ENCODE data around the gene SPDEF. TPM values are rescaled to one million over a fixed set of nuclear protein-coding genes. Genes with fewer than 3 reads are reported as not detected.

The SPDEF gene
- total and polyA plus RNA-seq, 8 donors, result 0.93 to 6.0 (median 1.8) TPM

DNA sequence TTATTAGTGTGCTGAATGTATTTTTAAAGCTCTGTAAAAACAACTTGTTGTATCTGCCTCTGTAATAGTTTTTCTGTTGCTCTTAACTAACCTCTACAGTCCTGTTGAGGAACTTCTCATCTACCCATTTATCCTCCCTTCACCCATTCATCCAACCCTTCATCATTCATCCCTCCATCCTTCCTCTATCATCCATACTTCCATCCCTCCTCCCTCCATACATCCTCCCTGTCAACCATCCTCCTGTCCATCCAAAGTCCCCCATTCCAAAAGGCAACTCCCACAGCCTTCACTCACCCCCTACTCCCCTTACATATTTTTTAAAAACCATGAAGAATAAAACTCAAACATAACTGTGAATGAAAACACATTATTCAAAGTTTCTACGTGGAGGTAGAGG is 40.7 kb upstream of the SPDEF start:
- H3K27me3 ChIP-seq, result no peaks in the 10 kb centered on the region
- no peak for ATAC-seq
- intact Hi-C loops (cut with DNase I), result no loop called here
- DNase-seq, result no peak
- no peak overlapping the region for H3K27ac ChIP-seq
- TF ChIP-seq, protein P1, sequence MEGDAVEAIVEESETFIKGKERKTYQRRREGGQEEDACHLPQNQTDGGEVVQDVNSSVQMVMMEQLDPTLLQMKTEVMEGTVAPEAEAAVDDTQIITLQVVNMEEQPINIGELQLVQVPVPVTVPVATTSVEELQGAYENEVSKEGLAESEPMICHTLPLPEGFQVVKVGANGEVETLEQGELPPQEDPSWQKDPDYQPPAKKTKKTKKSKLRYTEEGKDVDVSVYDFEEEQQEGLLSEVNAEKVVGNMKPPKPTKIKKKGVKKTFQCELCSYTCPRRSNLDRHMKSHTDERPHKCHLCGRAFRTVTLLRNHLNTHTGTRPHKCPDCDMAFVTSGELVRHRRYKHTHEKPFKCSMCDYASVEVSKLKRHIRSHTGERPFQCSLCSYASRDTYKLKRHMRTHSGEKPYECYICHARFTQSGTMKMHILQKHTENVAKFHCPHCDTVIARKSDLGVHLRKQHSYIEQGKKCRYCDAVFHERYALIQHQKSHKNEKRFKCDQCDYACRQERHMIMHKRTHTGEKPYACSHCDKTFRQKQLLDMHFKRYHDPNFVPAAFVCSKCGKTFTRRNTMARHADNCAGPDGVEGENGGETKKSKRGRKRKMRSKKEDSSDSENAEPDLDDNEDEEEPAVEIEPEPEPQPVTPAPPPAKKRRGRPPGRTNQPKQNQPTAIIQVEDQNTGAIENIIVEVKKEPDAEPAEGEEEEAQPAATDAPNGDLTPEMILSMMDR (IDR thresholded peaks at IDR 0.05), result no peak
- H3K4me3 ChIP-seq, result no peak overlapping the region
- peaks cover 10 to 16% of the 10 kb centered on the region in 2 donors for H3K4me1 ChIP-seq
- no peaks in the 10 kb centered on the region for H3K36me3 ChIP-seq
- H3K9me3 ChIP-seq, result no peaks in the 10 kb centered on the region

DNA sequence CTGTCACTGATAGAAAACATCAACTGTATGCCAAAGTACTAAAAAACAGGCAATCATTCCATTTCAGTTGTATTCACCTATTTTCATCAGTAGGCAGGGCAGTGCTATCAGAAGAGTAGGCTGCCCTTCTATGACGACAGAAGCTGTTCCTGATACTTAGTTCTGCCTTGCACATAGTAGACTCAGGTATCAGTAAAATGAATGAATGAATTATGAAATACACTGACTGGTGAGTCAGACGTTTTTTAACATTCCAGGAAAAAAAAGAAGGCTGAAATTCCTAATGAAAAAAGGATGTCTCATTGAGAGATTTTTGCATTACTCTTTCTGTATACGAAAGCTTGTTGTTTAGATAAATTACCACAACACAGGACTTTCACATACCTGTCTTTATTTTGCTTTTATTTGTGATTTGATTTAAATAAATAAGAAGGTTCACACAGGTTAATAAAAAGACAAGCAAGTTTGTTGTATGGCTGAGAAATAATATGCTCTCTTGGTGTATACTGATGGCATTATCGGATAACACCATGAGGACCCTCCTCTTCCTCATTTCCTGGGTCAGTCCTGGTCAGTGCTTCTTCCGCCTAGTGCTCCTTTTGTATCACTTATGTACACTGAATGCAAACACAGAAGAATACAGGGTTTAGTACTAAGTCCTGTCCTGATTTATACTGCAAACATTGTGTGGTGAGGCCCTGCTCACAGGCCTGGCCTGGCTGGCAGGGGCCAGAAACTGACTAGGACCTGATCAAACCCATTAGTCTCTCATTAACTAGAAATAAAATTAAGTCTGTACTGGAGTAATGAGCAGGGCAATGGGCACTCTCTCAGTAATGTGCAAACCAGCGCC is 39.4 kb upstream of the SPDEF start:
- ATAC-seq (no peak), DNase-seq (no peak)
- Histone ChIP-seq H3K36me3 (no peaks in the 10 kb centered on the region), H3K4me3 (no peak overlapping the region), H3K27ac (no peak overlapping the region), H3K4me1 (peaks cover 10 to 18% of the 10 kb centered on the region in 2 donors), H3K27me3 (no peaks in the 10 kb centered on the region), H3K9me3 (no peaks in the 10 kb centered on the region)
- intact Hi-C loops (cut with DNase I), result no loop called here
- TF ChIP-seq, protein P1 (IDR thresholded peaks at IDR 0.05), result no peak

DNA sequence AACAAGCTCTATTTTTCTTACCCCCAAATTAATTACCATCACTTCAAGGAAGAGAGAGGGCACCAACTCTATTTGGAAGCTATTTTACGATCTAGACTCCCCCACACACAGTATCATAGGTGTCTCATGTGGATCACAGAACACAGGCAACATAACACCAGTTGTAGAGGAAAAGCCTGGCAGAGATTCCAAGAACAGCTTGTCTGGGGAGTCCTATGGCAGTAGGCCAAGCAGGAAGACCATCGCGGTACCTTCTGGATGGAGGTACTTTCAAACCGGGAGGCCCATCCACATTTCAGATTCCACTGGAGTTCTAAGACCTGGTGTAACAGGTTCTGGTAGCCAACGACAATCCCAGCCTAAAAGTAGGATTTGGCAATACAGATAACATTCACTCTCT is 37.6 kb upstream of the SPDEF start:
- no peak overlapping the region for H3K27ac ChIP-seq
- TF ChIP-seq, protein P1 (IDR thresholded peaks at IDR 0.05), result no peak
- intact Hi-C loops (cut with DNase I), result no loop called here
- H3K36me3 ChIP-seq, result peaks cover 0 to 16% of the 10 kb centered on the region in 2 donors
- no peak overlapping the region for H3K4me3 ChIP-seq
- H3K27me3 ChIP-seq, result no peaks in the 10 kb centered on the region
- ATAC-seq (no peak), DNase-seq (no peak)
- H3K4me1 ChIP-seq, result peaks cover 7 to 16% of the 10 kb centered on the region in 2 donors
- H3K9me3 ChIP-seq, result no peaks in the 10 kb centered on the region

DNA sequence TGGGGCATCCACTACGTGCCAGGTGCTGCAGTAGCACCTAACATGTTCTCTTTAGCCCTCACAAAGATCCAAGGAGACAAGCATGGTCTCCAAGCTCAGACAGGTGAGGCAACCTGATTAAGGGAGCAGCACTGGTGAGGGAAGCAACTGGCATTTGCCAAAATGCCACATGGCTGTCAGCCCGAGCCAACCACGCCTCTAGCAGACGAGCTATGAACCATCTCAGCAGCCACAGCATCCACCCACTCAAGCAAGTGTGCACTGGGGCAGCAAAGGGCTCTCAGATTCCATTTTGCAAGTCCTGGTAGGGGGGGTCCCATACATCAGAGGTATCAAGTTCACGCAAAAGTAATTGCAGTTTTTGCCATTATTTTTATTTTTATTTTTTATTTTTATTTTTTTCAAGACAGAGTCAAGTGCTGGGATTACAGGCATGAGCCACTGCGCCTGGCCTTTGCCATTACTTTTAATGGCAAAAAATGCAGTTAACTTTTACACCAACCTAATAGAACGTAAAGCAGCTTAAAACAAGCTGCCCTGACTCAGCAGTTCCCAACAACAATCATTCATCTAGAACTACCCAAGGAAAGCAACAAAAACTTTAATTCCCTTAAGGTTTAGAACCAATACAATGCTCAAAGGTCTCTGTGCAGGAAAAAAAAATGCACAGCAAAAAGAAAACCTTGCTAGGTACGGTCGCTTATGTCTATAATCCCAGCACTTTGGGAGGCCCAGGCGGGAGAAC is 36.3 kb upstream of the SPDEF start:
- no peak overlapping the region for H3K27ac ChIP-seq
- TF ChIP-seq, protein P1 (IDR thresholded peaks at IDR 0.05), result no peak
- DNase-seq, result no peak
- no peaks in the 10 kb centered on the region for H3K27me3 ChIP-seq
- no peak overlapping the region for H3K4me3 ChIP-seq
- ATAC-seq, result no peak
- peaks cover 0 to 5% of the 10 kb centered on the region in 2 donors for H3K4me1 ChIP-seq
- H3K9me3 ChIP-seq, result no peaks in the 10 kb centered on the region
- H3K36me3 ChIP-seq, result peaks cover 0 to 25% of the 10 kb centered on the region in 2 donors
- intact Hi-C loops (cut with DNase I), result no loop called here

DNA sequence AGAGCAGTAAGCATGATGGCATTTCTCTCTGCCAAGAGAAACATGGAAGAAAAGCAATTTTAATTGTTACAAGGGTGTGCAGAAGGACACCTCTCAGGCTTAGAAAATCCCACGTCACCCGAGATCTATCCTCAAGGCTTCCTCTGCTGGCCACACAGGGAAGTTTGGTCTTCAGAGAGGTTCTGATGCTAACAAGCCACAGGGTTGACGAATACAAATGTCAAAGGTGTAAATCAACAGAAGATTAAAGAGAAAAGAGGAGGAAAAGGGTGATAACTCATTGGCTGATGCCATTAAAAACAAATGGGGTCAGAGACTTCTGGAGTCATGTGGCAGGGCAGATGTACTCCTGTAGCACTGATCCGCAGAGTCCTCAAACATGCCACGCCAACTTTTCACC is 33.6 kb upstream of the SPDEF start:
- TF ChIP-seq, protein P1 (IDR thresholded peaks at IDR 0.05), result no peak

More for the DNA sequence above, 33.6 kb upstream of the SPDEF start:
- intact Hi-C loops (cut with DNase I), result no loop called here
- no peak for ATAC-seq
- H3K27me3 ChIP-seq, result no peaks in the 10 kb centered on the region
- H3K36me3 ChIP-seq, result peaks cover 0 to 33% of the 10 kb centered on the region in 2 donors
- no peaks in the 10 kb centered on the region for H3K9me3 ChIP-seq
- DNase-seq, result no peak
- no peak overlapping the region for H3K27ac ChIP-seq
- no peak overlapping the region for H3K4me3 ChIP-seq
- peaks cover 0 to 5% of the 10 kb centered on the region in 2 donors for H3K4me1 ChIP-seq
